NCI-H2196 (cell line): ENCODE results near the gene SSBP3.
A peak's percentile ranks its signal among the peaks of the same experiment; 100 is the strongest.

Source experiments
- DNase-seq: peaks from one replicate; lab custom pipeline; 2025; ENCODE audit not compliant: unreplicated experiment; lab: John Stamatoyannopoulos, UW

The SSBP3 gene

DNA sequence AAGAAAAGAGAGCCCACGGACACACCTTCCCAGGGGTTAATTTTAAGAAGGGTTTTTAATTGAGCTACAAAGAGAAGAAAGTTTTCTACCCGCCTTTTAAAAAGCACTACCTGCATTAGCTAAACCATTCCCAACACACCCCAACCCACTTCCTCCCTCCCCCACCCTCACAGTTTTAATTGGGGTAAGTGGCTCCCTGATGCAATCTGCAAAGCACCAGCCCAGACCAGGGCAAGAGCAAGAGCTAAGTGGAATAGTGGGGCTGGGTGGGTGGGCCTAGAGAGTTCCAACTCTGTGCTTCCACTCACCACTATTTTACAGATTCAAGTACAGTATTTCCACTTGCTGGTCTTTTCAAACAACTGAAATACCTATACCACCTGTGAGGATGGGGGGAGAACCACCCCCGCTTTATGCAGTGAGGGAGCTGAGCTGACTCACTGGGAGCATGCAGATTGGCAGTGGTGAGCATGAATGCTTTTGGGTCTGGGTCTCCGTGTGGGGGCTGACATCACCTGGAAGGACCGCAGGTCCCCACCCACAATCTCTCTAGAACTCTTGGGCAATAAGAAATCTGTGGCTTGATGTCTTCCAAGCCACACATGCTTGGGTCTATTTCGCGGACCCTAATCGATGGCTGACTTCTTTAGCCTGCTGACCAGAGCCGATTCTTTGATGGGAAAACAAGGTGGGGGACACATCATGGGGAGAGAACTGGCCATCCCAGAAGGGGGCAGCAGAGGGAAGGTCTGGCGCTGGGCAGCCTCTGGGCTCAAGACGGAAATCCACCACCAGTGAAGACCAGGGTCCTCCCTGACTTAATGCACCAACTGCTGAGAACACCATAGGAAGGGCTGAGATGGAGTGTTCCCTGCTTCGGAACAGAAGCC, 95.5 kb downstream of the SSBP3 start:
- peak; percentile 28 for DNase-seq

DNA sequence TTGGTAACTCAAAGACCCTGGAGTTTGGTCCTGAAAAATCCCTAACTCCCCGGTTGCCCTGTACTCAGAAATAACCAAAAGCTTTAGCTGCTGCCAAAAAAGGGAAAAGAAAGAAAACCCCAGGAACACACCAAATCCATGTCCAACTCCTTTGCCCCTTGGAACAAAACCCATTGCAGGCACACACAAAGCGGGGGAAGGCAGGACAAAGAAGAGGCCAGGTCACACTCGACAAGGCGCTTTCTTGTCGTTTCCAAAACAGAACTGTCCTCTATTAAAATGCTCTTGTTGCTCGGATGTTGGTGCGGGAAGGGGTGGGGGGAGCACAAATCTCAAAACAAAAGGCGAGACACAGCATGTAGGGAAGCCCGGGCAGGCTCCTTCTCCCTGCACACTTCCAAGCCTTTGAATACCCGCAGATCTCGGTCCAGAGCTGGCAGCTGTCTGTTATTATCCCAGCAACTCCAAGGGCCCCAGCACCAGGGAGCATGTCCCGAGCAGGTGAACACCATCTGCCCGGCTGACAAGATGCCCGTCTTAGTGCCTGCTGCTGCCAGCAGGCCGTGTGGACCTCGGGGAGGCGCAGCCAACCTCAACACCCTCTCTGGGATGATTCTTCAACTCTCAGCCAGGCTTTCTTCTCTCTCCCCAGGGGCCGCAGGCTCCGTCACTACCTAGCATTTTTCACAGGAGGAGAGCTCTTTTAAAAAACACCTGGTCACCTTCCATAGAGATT, 96.4 kb downstream of the SSBP3 start:
- DNase-seq = no peak

DNA sequence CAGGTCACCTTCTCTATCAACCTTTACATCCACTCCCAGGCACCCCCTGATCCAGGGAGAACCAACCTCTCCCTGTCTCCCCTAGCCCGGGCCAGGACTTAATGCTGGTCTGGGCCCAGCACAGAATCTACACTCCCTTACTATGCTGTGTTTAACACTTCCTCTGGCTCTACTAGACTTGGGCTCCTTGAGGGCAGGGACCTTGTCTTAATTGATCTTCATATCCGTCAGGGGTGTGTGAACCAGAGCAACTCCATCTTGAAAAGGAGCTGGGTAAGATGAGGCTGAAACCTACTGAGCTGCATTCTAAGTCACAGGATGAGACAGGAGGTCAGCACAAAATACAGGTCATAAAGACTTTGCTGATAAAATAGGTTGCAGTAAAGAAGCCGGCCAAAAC, 98.9 kb downstream of the SSBP3 start:
- DNase-seq = no peak

DNA sequence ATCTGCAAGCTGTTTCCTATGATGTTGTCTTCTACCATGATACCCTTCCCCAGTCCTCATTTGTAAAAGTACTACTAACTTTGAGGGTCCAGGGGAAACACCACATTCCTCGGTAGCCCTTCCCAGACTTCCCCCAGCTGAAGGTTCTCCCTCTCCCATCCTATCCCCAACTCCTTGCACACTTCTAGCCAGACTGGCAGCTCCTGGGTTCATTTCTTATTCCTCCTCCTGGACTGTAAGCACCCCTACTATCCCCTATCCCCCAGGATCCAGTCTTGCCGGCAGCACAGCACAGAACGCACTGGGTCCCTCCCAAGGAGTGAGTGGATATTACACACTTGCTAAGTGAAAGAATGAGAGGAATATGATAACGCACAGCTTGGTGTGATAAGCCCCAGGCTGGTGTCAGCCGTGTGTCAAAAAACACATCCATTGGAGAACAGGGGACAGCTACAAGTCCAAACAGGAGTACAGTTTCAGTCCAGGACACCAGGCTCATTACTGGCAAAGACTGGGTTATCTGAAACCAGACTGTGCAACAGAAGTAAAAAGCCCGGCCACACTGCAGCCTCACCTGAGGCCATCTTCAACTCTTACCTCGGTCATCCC, 100.2 kb downstream of the SSBP3 start:
- DNase-seq = no peak

DNA sequence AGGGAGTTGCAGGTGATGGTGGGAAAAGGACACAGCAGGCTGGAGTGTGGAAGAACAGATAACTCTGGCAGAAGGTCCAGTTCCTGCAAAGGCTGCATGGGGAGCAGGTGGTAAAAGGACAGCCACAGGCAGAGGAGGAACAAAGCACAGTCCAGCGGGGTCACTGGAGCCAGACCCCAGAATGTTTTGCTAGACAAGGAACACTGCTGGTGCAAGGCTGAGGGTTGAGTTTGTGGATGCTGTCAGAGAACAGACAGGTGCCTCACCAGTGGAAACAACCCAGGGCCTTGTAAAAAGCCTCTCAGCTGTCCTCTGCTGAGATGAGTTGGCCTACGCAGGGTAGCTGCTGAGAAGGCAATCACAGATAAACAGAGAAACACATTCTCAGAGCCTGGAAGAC, 101.7 kb downstream of the SSBP3 start:
- DNase-seq = no peak

DNA sequence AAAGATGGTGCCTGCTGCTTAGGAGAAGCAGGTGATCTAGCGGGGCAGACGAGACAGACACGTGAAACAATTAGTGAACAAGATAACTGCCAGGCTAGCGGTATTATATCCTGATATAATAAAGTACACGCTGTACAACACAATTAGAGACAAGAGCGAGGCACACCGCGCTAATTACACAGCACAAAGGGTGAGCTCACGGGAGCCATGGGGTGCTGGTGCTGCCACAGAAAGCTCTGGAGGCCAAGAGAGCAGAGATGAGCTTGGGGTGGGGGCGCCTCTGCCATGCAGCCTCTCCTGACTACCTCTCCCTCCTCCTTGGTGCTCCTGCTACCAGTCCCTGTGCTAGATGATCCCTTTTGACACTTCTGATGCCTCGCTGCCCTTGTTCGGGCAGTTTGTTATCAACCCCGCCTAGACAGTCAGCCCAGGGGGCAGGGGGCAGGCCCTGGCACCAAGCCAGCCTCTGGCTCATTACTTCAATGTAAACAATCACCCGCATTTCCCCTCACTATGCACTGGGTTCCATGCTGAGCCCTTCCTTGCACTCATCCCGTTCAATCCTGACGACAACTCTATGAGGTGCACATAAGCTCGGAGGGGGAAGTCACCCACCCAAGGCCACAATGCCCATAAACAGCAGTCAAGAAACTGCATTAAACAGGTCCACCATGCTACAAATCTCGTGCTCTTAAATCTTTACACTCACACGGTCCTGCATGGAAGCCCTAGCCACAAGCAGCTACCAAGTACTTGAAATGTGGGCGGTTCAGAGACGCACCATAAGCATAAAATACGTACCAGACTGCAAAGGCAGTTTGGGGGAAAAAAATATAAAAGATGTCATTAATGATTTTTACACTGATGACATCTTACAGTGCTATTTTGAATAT, 103.0 kb downstream of the SSBP3 start:
- no peak for DNase-seq

DNA sequence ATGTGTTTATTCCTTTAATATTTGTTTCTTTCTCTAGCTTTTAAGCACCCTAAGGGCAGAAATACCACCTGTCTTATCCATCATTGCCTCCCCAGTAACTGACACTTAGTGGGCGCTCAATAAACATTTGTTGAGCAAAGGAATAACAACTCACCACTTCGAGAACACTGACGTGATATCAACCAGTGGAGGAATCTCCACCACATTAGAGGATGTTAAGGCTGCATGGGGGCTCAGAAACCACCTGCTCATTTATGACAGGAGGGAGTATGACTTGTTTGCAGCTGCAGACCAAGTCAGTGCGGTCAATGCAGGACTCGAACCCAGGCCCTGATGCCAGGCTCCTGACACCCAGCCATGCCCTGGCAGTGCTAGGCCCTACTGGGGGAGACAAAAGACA, 103.6 kb downstream of the SSBP3 start:
- DNase-seq = no peak

DNA sequence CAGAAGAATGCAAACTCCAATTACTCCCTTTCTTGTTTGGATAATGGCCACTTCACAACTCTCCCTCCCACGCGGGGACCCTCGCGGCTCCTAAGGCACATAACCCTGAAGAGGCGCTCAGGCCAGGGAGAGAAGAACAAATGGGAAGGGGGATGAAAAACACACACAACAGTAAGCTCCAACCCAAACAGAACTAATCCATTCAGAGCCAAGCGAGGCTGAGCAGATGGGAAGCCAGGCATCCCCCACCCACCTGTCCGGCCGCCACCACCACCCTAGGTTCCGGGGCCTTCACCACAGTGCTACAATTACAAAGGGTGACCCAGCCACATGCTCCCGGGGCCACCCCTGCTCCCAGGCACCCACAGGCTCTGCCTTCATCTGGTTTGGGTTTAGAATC, 104.7 kb downstream of the SSBP3 start:
- DNase-seq = no peak

DNA sequence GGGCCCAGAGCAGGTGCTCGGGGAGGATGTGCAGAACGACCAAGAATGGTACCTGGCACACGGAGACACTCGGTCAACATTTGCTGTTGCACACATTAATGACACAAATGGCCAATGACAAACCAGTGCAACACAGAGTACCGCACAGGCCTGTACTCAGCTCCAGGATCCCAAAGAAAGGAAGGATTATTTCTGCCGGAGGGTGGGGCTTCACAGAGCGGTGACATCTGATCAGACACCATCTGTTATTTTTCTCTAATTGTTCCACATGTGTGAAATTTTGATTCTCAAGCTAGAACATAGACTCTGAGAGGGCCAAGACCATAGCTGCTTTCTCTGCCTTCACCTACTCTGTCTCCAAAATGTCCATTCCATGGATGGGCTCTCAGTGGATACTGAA, 105.8 kb downstream of the SSBP3 start:
- DNase-seq = no peak

DNA sequence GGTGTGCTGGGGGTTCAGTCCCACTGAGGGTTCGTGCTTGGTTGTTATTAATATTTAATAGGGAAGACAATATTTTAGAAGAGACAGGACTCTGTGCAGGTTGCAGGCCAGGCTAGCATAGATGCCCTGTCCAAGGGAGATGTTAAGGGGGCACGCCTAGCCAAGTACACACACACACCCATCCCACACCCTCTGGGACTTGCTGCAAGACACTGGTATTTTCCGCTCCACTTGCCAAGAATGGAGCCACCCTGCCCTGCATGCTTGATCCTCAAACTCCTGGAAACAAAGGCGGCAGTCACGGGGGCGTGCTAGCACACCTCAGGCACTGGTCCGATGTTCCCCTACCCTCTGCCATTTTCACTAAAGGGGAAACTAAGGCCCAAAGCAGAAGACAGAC, 107.2 kb downstream of the SSBP3 start:
- no peak for DNase-seq

DNA sequence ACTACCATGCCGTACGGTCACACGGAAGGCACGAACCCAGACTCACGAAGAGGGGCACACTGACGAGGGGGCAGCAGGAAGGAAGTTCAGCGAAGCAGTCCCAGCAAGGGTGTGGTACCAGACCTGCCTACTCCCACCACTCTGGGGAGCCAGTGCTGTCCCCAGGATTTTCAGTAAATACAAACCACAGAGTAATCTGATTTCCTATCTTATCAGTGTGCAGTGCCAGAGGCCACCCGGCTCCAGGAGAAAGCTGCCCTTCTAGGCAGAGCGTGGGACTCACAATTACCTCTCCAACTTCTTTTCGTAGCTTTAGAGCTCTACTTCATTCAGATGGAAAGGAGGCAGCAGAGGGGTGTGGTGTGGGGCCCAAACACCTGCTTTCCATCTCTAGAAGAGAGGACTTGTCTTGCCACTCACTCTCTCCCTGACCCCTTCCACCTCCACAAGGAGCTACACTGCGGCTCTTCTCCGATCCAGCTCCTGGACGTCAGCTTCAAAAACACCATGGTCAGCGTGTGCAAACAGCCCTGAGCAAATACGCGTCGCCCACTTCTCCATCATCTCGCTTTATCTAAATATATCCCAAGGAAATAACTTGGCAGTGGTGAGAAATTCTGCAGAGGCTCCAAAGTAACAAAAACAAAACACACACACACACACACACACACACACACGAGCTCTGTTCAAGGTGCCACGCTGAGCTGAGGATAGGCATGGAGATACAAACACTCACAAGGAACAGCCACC, 107.7 kb downstream of the SSBP3 start:
- DNase-seq = no peak

DNA sequence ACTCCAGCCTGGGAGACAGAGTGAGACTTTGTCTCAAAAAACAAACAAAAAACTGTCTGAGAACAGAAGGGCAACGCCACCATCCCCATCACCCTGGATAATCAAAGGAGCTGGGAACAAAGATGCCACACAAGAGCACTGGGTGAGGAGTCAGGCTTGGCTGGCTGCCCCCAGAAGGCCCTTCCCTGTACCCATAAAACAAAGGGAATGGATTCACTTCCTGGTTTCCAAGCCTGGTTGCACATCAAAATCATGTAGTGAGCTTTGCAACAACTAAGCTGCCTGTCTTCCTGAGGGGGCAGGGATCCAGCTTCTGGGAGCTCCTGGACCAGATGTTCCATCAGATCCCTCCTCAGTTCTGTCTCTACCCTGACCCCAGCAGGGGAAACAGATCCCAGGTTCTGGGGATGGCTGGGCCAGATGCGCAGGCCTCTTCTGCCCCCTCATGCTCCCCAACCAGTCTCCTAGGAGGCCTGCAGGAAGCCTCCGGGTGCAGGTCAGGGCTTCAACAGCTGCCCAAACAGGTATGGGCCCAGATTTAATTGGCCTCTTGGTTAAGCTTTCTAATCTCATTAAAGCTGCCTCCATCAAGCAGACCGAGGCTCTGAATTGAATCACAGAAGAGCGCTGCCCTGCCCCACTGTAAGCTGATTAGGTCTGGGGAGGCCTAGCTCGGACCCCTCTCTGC, 108.5 kb downstream of the SSBP3 start:
- DNase-seq = peak; percentile 31

DNA sequence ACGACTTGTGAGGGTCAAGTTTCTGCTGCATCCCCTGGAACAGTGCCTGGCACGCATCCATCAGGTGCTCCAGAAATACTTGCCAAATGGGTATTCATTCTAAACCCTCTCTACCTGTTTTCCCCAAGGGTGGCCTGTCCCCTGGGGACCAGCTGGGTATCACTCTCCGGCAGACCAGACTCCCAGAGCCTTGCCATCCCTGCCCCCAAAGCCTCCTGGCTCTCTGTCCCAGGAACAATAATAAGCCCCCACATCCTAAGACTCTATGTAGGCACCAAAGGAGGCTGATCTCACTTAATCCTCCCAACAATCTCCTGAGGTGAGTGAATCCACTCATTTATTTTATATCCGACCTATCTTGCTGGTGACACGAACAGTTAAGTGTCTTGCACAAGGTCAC, 109.5 kb downstream of the SSBP3 start:
- no peak for DNase-seq

DNA sequence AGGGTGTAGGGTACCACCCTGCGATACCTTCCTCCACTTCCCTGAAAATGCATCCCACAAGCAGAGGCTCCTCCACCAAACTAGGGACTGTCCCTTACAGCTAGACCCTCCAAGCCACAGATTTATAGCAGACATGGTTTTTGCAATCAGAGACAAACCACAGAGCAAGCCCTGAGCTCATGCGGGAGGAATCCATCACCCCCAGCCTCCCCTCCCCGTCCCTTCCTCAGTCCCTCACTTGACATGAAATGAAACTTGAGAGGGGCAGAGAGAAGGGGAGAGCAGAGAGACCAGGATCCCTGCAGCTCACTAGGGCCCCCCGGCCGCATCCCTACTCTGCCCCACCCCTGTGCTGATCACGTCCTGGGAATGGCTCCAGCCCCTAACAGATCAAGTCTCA, 111.3 kb downstream of the SSBP3 start:
- DNase-seq = no peak

DNA sequence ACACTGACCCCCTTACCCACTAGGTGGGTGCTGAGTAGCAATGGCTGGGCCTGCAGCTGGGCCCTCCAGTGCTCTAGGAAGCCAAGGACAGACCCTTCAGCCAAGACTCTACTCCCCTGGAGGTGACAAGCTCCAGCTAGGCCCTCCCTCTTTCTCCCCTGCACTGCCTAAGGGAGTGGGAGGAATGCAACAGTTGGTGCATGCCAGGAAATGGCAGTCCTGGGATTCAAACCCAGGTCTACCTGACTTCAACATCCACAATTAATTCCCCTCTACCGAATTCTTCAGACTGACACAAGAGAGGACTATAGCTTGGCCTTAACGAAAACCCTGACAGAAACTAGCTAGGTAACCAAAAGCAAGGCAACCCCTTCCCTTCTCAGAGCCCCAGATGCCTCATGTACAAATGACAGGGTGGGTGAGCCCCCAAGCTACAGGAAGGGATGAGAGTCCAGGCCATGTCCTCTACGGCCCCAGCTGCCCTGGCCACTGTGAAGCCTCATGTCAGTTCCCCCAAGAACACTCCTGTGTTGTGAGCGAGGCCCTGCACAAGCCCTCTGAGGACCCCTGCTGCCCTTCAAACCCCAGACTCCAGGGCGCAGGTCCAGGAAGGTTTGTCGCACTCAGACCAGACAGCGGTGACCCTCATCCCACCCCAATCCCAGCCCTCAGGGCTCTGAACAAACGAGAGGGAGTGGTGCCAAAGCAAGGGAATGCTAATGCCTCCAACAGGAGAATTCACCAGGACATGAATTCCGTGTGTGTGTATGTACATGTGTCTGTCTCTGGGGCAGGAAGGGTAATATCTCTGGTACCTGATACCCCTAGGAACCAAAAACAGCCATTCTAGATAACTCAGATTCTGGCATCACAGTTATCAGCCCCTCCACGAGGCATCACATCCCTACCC, 113.9 kb downstream of the SSBP3 start:
- no peak for DNase-seq

DNA sequence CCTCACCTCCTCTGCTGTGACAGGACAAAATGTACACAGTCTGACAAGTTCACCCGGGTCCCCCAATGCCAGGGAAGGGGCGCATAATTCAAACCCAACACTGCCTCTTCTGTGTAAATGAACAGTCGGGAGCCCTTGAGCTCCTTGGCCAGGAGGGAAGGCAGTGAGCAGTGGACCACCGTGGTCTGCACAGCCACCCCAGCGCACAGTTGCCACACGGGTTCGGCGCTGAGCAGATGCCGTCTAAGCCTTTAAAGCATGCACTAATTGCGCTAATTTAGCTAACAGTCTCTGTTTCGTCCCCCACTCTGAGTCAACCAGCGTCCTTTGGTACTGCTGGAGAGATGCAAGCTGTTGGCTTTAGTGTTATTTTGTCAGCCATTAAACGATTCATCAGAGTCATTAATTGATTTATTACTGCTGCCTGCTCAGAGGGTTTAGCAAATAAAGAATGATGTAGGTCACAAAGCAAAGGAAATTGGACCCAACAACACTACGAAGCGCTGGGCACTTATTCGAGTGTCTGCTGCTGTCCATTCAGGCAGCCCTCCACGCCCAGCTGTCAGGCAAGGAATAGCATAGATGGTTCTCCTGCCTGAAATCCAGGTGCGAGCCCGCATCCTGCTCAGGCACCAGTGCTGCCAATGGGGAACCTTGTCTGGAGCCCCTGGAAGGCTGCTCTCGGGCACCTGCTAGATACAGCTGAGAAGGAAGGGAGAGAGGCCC, 114.8 kb downstream of the SSBP3 start:
- DNase-seq = peak; percentile 19

DNA sequence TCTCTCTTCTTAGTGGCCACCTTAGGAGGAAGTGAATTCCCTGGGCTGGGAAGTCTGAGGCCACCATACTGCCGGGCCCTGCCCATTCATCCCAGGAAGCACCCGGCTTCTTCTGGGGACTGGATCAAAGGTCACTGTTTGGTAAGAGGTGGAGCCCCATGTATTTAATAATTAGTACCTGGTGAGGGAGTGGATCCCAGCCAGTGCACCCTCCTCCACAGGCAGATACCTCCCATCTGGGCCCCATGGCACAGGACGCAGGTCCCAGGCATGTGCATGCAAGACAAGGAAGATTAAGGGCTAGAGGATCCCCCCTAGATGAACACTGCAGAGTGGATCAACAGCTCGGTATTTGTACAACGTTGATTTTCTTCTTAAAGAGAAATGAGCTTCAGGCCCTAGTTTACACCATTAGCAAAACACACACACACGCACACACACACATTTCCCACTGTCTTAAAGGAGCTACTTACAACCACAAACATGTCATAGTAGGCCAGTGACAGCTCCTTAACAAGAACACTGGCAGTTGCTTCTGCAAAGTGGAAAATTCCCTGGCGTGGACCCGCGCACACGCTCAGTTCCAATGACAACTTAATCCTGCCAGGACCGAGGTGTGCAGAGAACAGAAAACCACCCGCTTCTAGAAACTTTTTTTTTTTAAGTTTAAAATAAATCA, 115.5 kb downstream of the SSBP3 start:
- DNase-seq = no peak
